HL-60 (cell line): ENCODE data around the gene KRTAP2-3.

Source experiments
- CTCF ChIP-seq: IDR thresholded peaks from one replicate; pipeline ENCODE4 v1.5.1; 2011; ENCODE audit warnings: low read length, control low read depth, inconsistent platforms; ENCODE audit not compliant: insufficient read depth
- POLR2AphosphoS5 ChIP-seq: IDR thresholded peaks from 2 replicates; pipeline ENCODE4 v1.6.1; 2012; ENCODE audit warnings: low read depth
- SPI1 ChIP-seq: IDR thresholded peaks from 2 replicates; pipeline ENCODE4 v1.6.1; 2012; ENCODE audit warnings: low read depth, mild to moderate bottlenecking, borderline replicate concordance

- no peak for TF ChIP-seq CTCF
- no peak for TF ChIP-seq POLR2AphosphoS5
- TF ChIP-seq SPI1, result no peak
Measured at GRCh38 chr17:41052566-41052965, 7.3 kb downstream of the KRTAP2-3 start.
